HCT116 (cell line): Measurements from ENCODE around the gene UACA. TPM values are rescaled to one million over a fixed set of nuclear protein-coding genes. Genes with fewer than 3 reads are reported as not detected.
A peak's percentile ranks its signal among the peaks of the same experiment; 100 is the strongest.

Experiments used
- ATAC-seq: fragments of 200-7000 bp; cut with Tn5 transposase; 2 replicates; pipeline ENCODE4 v1.9.1; 2020; ENCODE audit warnings: mild to moderate bottlenecking, moderate library complexity
- BruUV-seq: library from RNA; stranded (reverse); fragments of 400-500 nt; replicated peaks from 2 replicates; lab custom pipeline; 2021; lab: Mats Ljungman, UMichigan
- CTCF ChIA-PET: fragments of 300-600 bp; sonication (Branson Sonifier 250); formaldehyde crosslinking; loops from one replicate; lab custom pipeline; 2021; ENCODE audit warnings: antibody characterized with exemption; lab: Charles Lee
- POLR2A ChIA-PET: fragments of 300-600, 350-600 bp; sonication (Branson Sonifier 250); formaldehyde crosslinking; loops from one replicate; lab custom pipeline; 2021; ENCODE audit warnings: antibody characterized with exemption; lab: Charles Lee
- RAD21 ChIA-PET, 2 experiments: fragments of 300-600 bp; sonication (Branson Sonifier 250); formaldehyde crosslinking; loops; one replicate each; lab custom pipeline; 2023; ENCODE audit warnings: low total read pairs in 2 of 2; ENCODE audit not compliant: uncharacterized antibody in 2 of 2, unreplicated experiment in 2 of 2, low non-redundant PET in 1 of 2; lab: Charles Lee
- DNase-seq: peaks from one replicate; pipeline ENCODE4 v3.0.0-alpha.2; 2010; ENCODE audit warnings: low read depth, low spot score
- H2AFZ ChIP-seq: fragments of 200-600 bp; shearing (Covaris generic), sonication (generic); 2 replicates; pipeline ENCODE4 v1.6.1; 2017; ENCODE audit warnings: low read depth, mixed run types, mixed read lengths, antibody characterized with exemption, low read length; ENCODE audit not compliant: poor library complexity, severe bottlenecking
- H3K27ac ChIP-seq: 2 replicates; pipeline ENCODE4 v1.5.1; 2012; ENCODE audit warnings: low read depth, low read length
- H3K27me3 ChIP-seq: fragments of 200-600 bp; sonication (generic); 2 replicates; pipeline ENCODE4 v1.6.1; 2016; ENCODE audit warnings: mixed run types, low read length, mixed read lengths; ENCODE audit not compliant: insufficient read depth
- H3K36me3 ChIP-seq, 2 experiments: fragments of 200-500 bp in 1 of 2; fragments of 200-600 bp in 1 of 2; sonication (Bioruptor generic) in 1 of 2; sonication (generic) in 1 of 2; 2 replicates each; pipeline versions ENCODE4 v1.5.1 to v1.6.1; 2014 to 2016; ENCODE audit warnings: low read length in 2 of 2, inconsistent platforms in 1 of 2, mixed read lengths in 1 of 2, mixed run types in 1 of 2; ENCODE audit not compliant: insufficient read depth in 2 of 2, control insufficient read depth in 1 of 2
- H3K4me1 ChIP-seq, 2 experiments: fragments of 200-600 bp in 1 of 2; sonication (generic) in 1 of 2; 2 replicates each; pipeline versions ENCODE4 v1.5.1 to v1.6.1; 2012 to 2017; ENCODE audit warnings: low read length in 2 of 2, inconsistent platforms in 1 of 2, mild to moderate bottlenecking in 1 of 2, mixed read lengths in 1 of 2, mixed run types in 1 of 2, moderate library complexity in 1 of 2; ENCODE audit not compliant: insufficient read depth in 2 of 2, control insufficient read depth in 1 of 2
- H3K4me2 ChIP-seq: fragments of 200-600 bp; sonication (generic); 2 replicates; pipeline ENCODE4 v1.6.1; 2017; ENCODE audit warnings: mixed run types, low read length, mixed read lengths
- H3K4me3 ChIP-seq, 2 experiments: fragments of 200-600 bp in 1 of 2; sonication (generic) in 1 of 2; replicated peaks in 1 of 2; 2 replicates each; pipeline ENCODE4 v1.5.1; 2011 to 2016; ENCODE audit warnings: low read length in 2 of 2, control low read depth in 1 of 2, low read depth in 1 of 2, mild to moderate bottlenecking in 1 of 2, mixed read lengths in 1 of 2, mixed run types in 1 of 2
- H3K79me2 ChIP-seq: fragments of 200-600 bp; sonication (generic); 2 replicates; pipeline ENCODE4 v1.6.1; 2017; ENCODE audit warnings: mild to moderate bottlenecking, mixed run types, low read length, moderate library complexity, mixed read lengths; ENCODE audit not compliant: insufficient read depth
- H3K9ac ChIP-seq: fragments of 200-600 bp; sonication (generic); 2 replicates; pipeline ENCODE4 v1.6.1; 2016; ENCODE audit warnings: low read length, mixed read lengths
- H3K9me2 ChIP-seq: fragments of 200-600 bp; sonication (generic), shearing (Covaris generic); 2 replicates; pipeline ENCODE4 v1.6.1; 2017; ENCODE audit warnings: mixed run types, mild to moderate bottlenecking, moderate library complexity; ENCODE audit not compliant: insufficient read depth
- H3K9me3 ChIP-seq, 2 experiments: fragments of 200-500 bp in 1 of 2; fragments of 200-600 bp in 1 of 2; sonication (Bioruptor generic) in 1 of 2; sonication (generic) in 1 of 2; 2 replicates each; pipeline ENCODE4 v1.6.1; 2014 to 2017; ENCODE audit warnings: low read length in 2 of 2, mixed read lengths in 2 of 2, inconsistent platforms in 1 of 2, low read depth in 1 of 2, mild to moderate bottlenecking in 1 of 2, mixed run types in 1 of 2, moderate library complexity in 1 of 2; ENCODE audit not compliant: control insufficient read depth in 1 of 2, insufficient read depth in 1 of 2
- H4K20me1 ChIP-seq: fragments of 200-600 bp; sonication (generic), shearing (Covaris generic); 2 replicates; pipeline ENCODE4 v1.6.1; 2017; ENCODE audit warnings: mixed run types, mild to moderate bottlenecking, moderate library complexity; ENCODE audit not compliant: insufficient read depth
- CEBPB ChIP-seq: IDR thresholded peaks from 2 replicates; pipeline ENCODE4 v1.6.1; 2012; ENCODE audit warnings: low read depth
- EZH2 ChIP-seq: fragments of 200-600 bp; sonication (generic); IDR thresholded peaks from 2 replicates; pipeline ENCODE4 v1.6.1; 2017; ENCODE audit warnings: antibody characterized with exemption, mixed run types
- FOSL1 ChIP-seq: IDR thresholded peaks from 2 replicates; pipeline ENCODE4 v1.6.1; 2012; ENCODE audit warnings: low read depth
- JUND ChIP-seq: IDR thresholded peaks from 2 replicates; pipeline ENCODE4 v1.6.1; 2012
- SP1 ChIP-seq: IDR thresholded peaks from 2 replicates; pipeline ENCODE4 v1.6.1; 2012; ENCODE audit warnings: low read depth
- TCF7L2 ChIP-seq: IDR thresholded peaks from 2 replicates; pipeline ENCODE4 v1.7.0; 2011; ENCODE audit warnings: borderline replicate concordance, inconsistent platforms; ENCODE audit not compliant: insufficient read depth, insufficient read length; ENCODE audit errors: extremely low read depth
- YY1 ChIP-seq: IDR thresholded peaks from 2 replicates; pipeline ENCODE4 v1.6.1; 2011; ENCODE audit warnings: low read length, low read depth, moderate library complexity, mild to moderate bottlenecking; ENCODE audit not compliant: insufficient replicate concordance; ENCODE audit errors: extremely low read depth
- ZBTB33 ChIP-seq: IDR thresholded peaks from 2 replicates; pipeline ENCODE4 v1.6.1; 2011; ENCODE audit warnings: mild to moderate bottlenecking, low read length, moderate library complexity; ENCODE audit not compliant: insufficient replicate concordance; ENCODE audit errors: extremely low read depth
- ZNF274 ChIP-seq: fragments of 200-500 bp; sonication (Bioruptor generic); IDR thresholded peaks from 2 replicates; pipeline ENCODE4 v1.6.1; 2014; ENCODE audit warnings: mild to moderate bottlenecking, low read depth, low read length, inconsistent platforms
- intact Hi-C: fragments of 100-400 bp; cut with micrococcal nuclease; formaldehyde crosslinking; loops from 2 replicates; pipeline ENCODE4 v1.10.0; 2022
- total RNA-seq: library from RNA; stranded (reverse); gene quantifications from one replicate; pipeline ENCODE4 v1.2.1, GENCODE V29; 2021; ENCODE audit not compliant: unreplicated experiment

Gene UACA
- total RNA-seq, 1 experiment from 2014 or later = 47.4 TPM

- intact Hi-C loops = no loop called here
- CTCF ChIA-PET = interaction anchor here (0.9 to 1.2 kb wide), 4 partner anchors 10 to 61 kb away, joined by 3 to 4 read pairs (median 3); no protein-coding TSS in a partner anchor
- Histone ChIP-seq H3K27ac (no peak overlapping the region), H3K4me3 (peak overlapping the region in 1 of 2 experiments; percentile 32; a peak in 2 of 4 replicates), H4K20me1 (no peaks in the 10 kb centered on the region), H3K9ac (no peak overlapping the region), H3K9me2 (no peaks in the 10 kb centered on the region), H2AFZ (peak overlapping the region; percentile 95)
- TF ChIP-seq YY1 (no peak), ZNF274 (no peak), TCF7L2 (peak; percentile 68), SP1 (0 out of 2 replicates have a peak, but pooled peaks have one; percentile 21), EZH2 (no peak), FOSL1 (peak; percentile 59), CEBPB (no peak), ZBTB33 (no peak), JUND (peak; percentile 36; the same call in 1 of the 2 replicates)
- TF ChIP-seq, all 23 proteins: peak for 4
- Histone ChIP-seq H3K79me2 (no peaks in the 10 kb centered on the region), H3K36me3 (no peaks in the 10 kb centered on the region), H3K27me3 (no peaks in the 10 kb centered on the region), H3K9me3 (no peaks in the 10 kb centered on the region), H3K4me1 (peaks cover 17 to 54% of the 10 kb centered on the region in 2 experiments), H3K4me2 (peak overlapping the region; percentile 61)
- RAD21 ChIA-PET = interaction anchor here in 1 of 2 experiments (0.7 kb wide), 1 partner anchor 7 kb away, joined by 3 read pairs; no protein-coding TSS in a partner anchor
- POLR2A ChIA-PET = no interaction called here
- DNase-seq = no peak
- ATAC-seq = peak; percentile 86
- no TSS peak for BruUV-seq
These were observed 20.3 kb upstream of the UACA start for GRCh38 chr15:70783610-70784022.
